Esophagus muscularis mucosa (tissue), 4 donors: Measurements from ENCODE around the gene MYL3. TPM values are rescaled to one million over a fixed set of nuclear protein-coding genes. Genes with fewer than 3 reads are reported as not detected.

ENCODE experiments used
- DNase-seq: peaks from one replicate; pipeline ENCODE4 v3.0.0-alpha.2; 2017; ENCODE audit errors: extremely low spot score
- H3K27ac ChIP-seq, 4 donors: fragments of 200-600 bp; sonication (generic); replicated peaks in 1 of 4; 1 replicate in 3 of 4; 2 replicates in 1 of 4; pipeline ENCODE4 v1.5.1; 2016 to 2019; ENCODE audit warnings: mild to moderate bottlenecking in 1 of 4
- H3K27me3 ChIP-seq, 4 donors: fragments of 200-600 bp; sonication (generic); one replicate each; pipeline versions ENCODE4 v1.5.1 to v1.6.0; 2016 to 2019
- H3K36me3 ChIP-seq, 4 donors: fragments of 200-600 bp; sonication (generic); one replicate each; pipeline ENCODE4 v1.5.1; 2016 to 2019
- H3K4me1 ChIP-seq, 4 donors: fragments of 200-600 bp; sonication (generic); one replicate each; pipeline ENCODE4 v1.5.1; 2016 to 2019
- H3K4me3 ChIP-seq, 4 donors: fragments of 200-600 bp; sonication (generic); 1 replicate in 2 of 4; 2 replicates in 2 of 4; pipeline ENCODE4 v1.5.1; 2016 to 2019; ENCODE audit warnings: mild to moderate bottlenecking in 4 of 4, moderate library complexity in 1 of 4
- H3K9me3 ChIP-seq, 4 donors: fragments of 200-600 bp; sonication (generic); 1 replicate in 3 of 4; 2 replicates in 1 of 4; pipeline ENCODE4 v1.5.1; 2016 to 2019
- CTCF ChIP-seq, 3 experiments: fragments of 200-600 bp in 2 of 3; fragments of 450-650 bp in 1 of 3; sonication (generic) in 2 of 3; IDR thresholded peaks; one replicate each; pipeline ENCODE4 v1.5.1; 2017 to 2019; ENCODE audit warnings: antibody characterized with exemption in 3 of 3, mild to moderate bottlenecking in 2 of 3, moderate library complexity in 1 of 3
- EP300 ChIP-seq: sonication (generic); formaldehyde crosslinking; IDR thresholded peaks from one replicate; pipeline ENCODE4 v1.6.1; 2017; ENCODE audit warnings: antibody characterized with exemption
- POLR2A ChIP-seq: fragments of 450-650 bp; IDR thresholded peaks from one replicate; pipeline ENCODE4 v1.6.1; 2017; ENCODE audit warnings: antibody characterized with exemption, moderate library complexity, mild to moderate bottlenecking, low read depth
- POLR2AphosphoS5 ChIP-seq, 2 donors: sonication (generic); formaldehyde crosslinking; IDR thresholded peaks; one replicate each; pipeline ENCODE4 v1.6.1; 2017; ENCODE audit warnings: antibody characterized with exemption in 2 of 2
- WGBS: methylation state at CpG from one replicate; pipeline ENCODE4 v1.1.5; 2018; 5-methylcytosine and 5-hydroxymethylcytosine counted together
- intact Hi-C: fragments of 100-400 bp; cut with DNase I; formaldehyde crosslinking; loops from one replicate; pipeline ENCODE4 v1.15.1; 2023
- total RNA-seq, 4 donors: library from RNA; depleted of rRNA; stranded (reverse); fragments of >200 nt; gene quantifications; one replicate each; pipeline versions ENCODE4 v1.1.0 to v1.2.1, GENCODE V29; 2016

MYL3 gene
- total RNA-seq, 4 donors from 2014 or later = 0.83 to 13.0 (median 7.7) TPM

DNA sequence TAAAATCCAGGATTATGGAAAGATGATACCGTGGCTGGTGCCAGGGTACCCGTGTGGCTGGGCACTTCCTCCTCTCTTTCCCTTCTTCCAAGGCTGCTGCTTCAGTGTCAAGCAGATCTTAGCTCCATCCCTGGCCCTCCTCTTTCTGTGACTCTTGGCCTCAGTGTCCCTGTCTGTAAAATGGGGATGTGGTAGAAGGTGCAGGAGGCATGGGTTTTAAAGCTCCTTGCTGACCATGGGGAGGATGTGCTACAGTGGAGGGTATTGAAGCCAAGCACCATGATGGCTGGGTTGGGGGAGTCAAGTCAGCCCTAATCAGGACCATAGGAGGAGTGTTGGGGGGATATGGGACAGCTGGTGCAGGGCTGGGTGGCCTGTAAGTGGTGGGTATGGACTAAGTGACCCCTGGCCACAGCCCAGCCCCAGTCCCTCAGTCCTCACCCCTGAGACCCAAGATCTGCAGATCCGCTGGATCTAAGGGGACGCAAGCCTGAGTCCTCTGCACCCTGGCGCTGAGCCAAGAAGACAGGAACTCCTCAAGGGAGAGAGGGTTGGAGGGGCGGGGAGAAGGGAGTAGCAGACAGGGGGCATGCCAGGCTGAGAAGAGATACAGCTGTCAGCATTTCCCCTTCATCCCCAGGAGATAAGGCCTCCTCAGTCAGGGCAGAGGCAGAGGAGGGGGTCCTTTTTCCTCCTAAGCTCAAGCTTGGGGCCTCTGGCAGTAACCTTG, 26.3 kb upstream of the MYL3 start:
- no peak for TF ChIP-seq POLR2AphosphoS5 (IDR thresholded peaks at IDR 0.05)
- TF ChIP-seq EP300 = no peak
- no peak for TF ChIP-seq CTCF (IDR thresholded peaks at IDR 0.05)
- no peak for TF ChIP-seq POLR2A
- DNase-seq = no peak
- no peak overlapping the region for H3K4me3 ChIP-seq
- peaks cover 23 to 47% (median 30%) of the 10 kb centered on the region in 4 donors for H3K4me1 ChIP-seq
- H3K36me3 ChIP-seq = no peaks in the 10 kb centered on the region
- H3K9me3 ChIP-seq = no peaks in the 10 kb centered on the region
- WGBS = 50% methylated on average over 6 of the region's 6 CpGs
- intact Hi-C loops = no loop called here
- no peaks in the 10 kb centered on the region for H3K27me3 ChIP-seq
- H3K27ac ChIP-seq = no peak overlapping the region

GRCh38 chr3:46888705-46889104, 25.5 kb upstream of the MYL3 start:
- no peaks in the 10 kb centered on the region for H3K36me3 ChIP-seq
- peaks cover 23 to 53% (median 34%) of the 10 kb centered on the region in 4 donors for H3K4me1 ChIP-seq
- H3K27ac ChIP-seq = no peak overlapping the region
- DNase-seq = no peak
- TF ChIP-seq EP300 (no peak), POLR2AphosphoS5 (IDR thresholded peaks at IDR 0.05) (no peak), POLR2A (no peak), CTCF (IDR thresholded peaks at IDR 0.05) (no peak)
- no peak overlapping the region for H3K4me3 ChIP-seq
- intact Hi-C loops = no loop called here
- peaks cover 0 to 2% (median 0%) of the 10 kb centered on the region in 4 donors for H3K27me3 ChIP-seq
- WGBS = 85% methylated on average over 11 of the region's 13 CpGs
- H3K9me3 ChIP-seq = no peaks in the 10 kb centered on the region

- no peak overlapping the region for H3K4me3 ChIP-seq
- intact Hi-C loops = no loop called here
- TF ChIP-seq EP300 (no peak), POLR2AphosphoS5 (IDR thresholded peaks at IDR 0.05) (no peak), POLR2A (no peak), CTCF (IDR thresholded peaks at IDR 0.05) (no peak)
- no peaks in the 10 kb centered on the region for H3K36me3 ChIP-seq
- peaks cover 0 to 9% (median 0%) of the 10 kb centered on the region in 4 donors for H3K27me3 ChIP-seq
- H3K9me3 ChIP-seq = no peaks in the 10 kb centered on the region
- H3K27ac ChIP-seq = no peak overlapping the region
- DNase-seq = no peak
- 86% methylated on average over 7 of the region's 7 CpGs for WGBS
- peaks cover 17 to 53% (median 36%) of the 10 kb centered on the region in 4 donors for H3K4me1 ChIP-seq
Measured at GRCh38 chr3:46887980-46888494, 24.8 kb upstream of the MYL3 start.

DNA sequence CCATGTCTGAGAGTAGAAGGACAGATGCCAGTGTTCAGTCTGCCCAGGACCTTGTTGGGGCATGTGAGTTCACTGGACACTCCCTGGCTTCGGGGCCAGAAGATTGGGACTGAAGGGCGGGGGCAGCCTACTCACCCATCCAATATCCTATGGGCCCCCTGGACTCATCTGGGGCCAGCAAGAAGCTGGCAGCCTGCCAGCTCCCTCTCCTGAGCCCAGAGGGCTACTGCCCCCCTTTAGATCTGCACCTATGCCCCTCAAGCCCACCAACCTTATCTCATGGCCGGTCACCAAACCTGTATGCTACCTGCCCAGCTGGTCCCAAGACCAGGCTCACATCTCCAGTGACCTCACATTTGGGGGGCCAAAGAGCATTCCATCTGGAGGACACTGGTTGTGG, 22.4 kb upstream of the MYL3 start:
- WGBS = 100% methylated on average over 2 of the region's 3 CpGs
- no peaks in the 10 kb centered on the region for H3K9me3 ChIP-seq
- no peaks in the 10 kb centered on the region for H3K36me3 ChIP-seq
- peaks cover 0 to 31% (median 0%) of the 10 kb centered on the region in 4 donors for H3K27me3 ChIP-seq
- no peak for TF ChIP-seq POLR2A
- no peak for DNase-seq
- intact Hi-C loops = no loop called here
- H3K27ac ChIP-seq = no peak overlapping the region
- no peak overlapping the region for H3K4me3 ChIP-seq
- peaks cover 7 to 60% (median 43%) of the 10 kb centered on the region in 4 donors for H3K4me1 ChIP-seq

DNA sequence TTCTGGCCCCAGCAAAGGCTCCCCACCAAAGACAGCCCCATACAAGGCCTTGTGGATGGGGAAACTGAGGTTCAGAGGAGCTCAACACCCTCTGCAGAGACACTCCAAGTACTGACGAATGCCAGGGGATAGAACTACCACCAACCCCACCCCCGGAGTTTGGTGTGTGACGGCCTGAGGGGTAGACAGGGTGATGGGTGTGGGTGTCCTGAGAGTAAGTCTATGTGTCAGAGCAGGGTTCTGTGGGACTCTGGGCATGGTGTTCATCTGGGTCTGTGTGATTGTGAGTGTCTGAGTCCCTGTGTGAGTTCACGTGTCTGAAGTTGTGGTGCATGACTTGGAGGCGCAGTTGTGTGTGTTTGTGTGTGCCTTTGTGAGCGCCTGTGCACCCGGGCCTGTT, 21.7 kb upstream of the MYL3 start:
- TF ChIP-seq EP300 (no peak), CTCF (IDR thresholded peaks at IDR 0.05) (no peak), POLR2A (no peak), POLR2AphosphoS5 (IDR thresholded peaks at IDR 0.05) (no peak)

More for the DNA sequence above, 21.7 kb upstream of the MYL3 start:
- Histone ChIP-seq H3K9me3 (no peaks in the 10 kb centered on the region), H3K36me3 (no peaks in the 10 kb centered on the region), H3K4me3 (peak overlapping the region in 1 of 4 donors; percentile 71), H3K27me3 (peaks cover 0 to 31% (median 0%) of the 10 kb centered on the region in 4 donors), H3K4me1 (peaks cover 7 to 63% (median 44%) of the 10 kb centered on the region in 4 donors), H3K27ac (no peak overlapping the region)
- no peak for DNase-seq
- 95% methylated on average over 7 of the region's 7 CpGs for WGBS
- intact Hi-C loops = no loop called here
